HG03060 (cell line): Measurements from ENCODE around the gene PHF3.

Source experiments
- ATAC-seq: cut with Tn5 transposase; IDR thresholded peaks from one replicate; pipeline ENCODE4 v1.9.1; 2021; ENCODE audit warnings: low read depth, moderate number of reproducible peaks; ENCODE audit not compliant: unreplicated experiment

Gene PHF3

GRCh38 chr6:63635588-63636517 lies at the start of gene PHF3:
PHF3 (plus strand) TSS chr6:63635802; CDS start chr6:63646552, 10,750 bp downstream.
- ATAC-seq = peak; percentile 57

GRCh38 chr6:63589952-63590411 lies 45.6 kb upstream of the PHF3 start:
- no peak for ATAC-seq

- no peak for ATAC-seq
Measured at GRCh38 chr6:63592886-63593285, 42.7 kb upstream of the PHF3 start.

- no peak for ATAC-seq
Measured at GRCh38 chr6:63597141-63598048, 38.2 kb upstream of the PHF3 start.

- ATAC-seq = peak; percentile 98
Measured at GRCh38 chr6:63598049-63599036, 37.3 kb upstream of the PHF3 start.

GRCh38 chr6:63599243-63599642 lies 36.4 kb upstream of the PHF3 start:
- ATAC-seq = no peak

GRCh38 chr6:63600136-63600535 lies 35.5 kb upstream of the PHF3 start:
- no peak for ATAC-seq

- ATAC-seq = no peak
Measured at GRCh38 chr6:63609231-63609630, 26.4 kb upstream of the PHF3 start.

GRCh38 chr6:63610944-63611343 lies 24.7 kb upstream of the PHF3 start:
- ATAC-seq = no peak

GRCh38 chr6:63611560-63611959 lies 24.0 kb upstream of the PHF3 start:
- no peak for ATAC-seq

- ATAC-seq = no peak
Measured at GRCh38 chr6:63615590-63615989, 20.0 kb upstream of the PHF3 start.

- ATAC-seq = no peak
Measured at GRCh38 chr6:63624091-63624490, 11.5 kb upstream of the PHF3 start.

- no peak for ATAC-seq
Measured at GRCh38 chr6:63630466-63630865, 5.1 kb upstream of the PHF3 start.

- ATAC-seq = no peak
Measured at GRCh38 chr6:63634630-63635029, 972 bp upstream of the PHF3 start.

- peak; percentile 19 for ATAC-seq
Measured at GRCh38 chr6:63635215-63635587, 401 bp upstream of the PHF3 start.

- peak; percentile 1 for ATAC-seq
Measured at GRCh38 chr6:63636518-63637021, 968 bp downstream of the PHF3 start.

- no peak for ATAC-seq
Measured at GRCh38 chr6:63637865-63638445, 2.4 kb downstream of the PHF3 start.

GRCh38 chr6:63640062-63640461 lies 4.5 kb downstream of the PHF3 start:
- no peak for ATAC-seq

- ATAC-seq = no peak
Measured at GRCh38 chr6:63643862-63644261, 8.3 kb downstream of the PHF3 start.
